Liver (tissue), 9 donors: ENCODE data around the gene LRRFIP2. TPM values are rescaled to one million over a fixed set of nuclear protein-coding genes. Genes with fewer than 3 reads are reported as not detected.

Experiments
- DNase-seq: peaks from one replicate; pipeline ENCODE4 v3.0.0-alpha.2; 2017; ENCODE audit warnings: low spot score
- H3K27ac ChIP-seq, 2 donors: one replicate each; pipeline ENCODE4 v1.7.0; 2013; ENCODE audit warnings: inconsistent platforms in 2 of 2, low read length in 2 of 2, control low read depth in 1 of 2, low read depth in 1 of 2, mild to moderate bottlenecking in 1 of 2
- H3K27me3 ChIP-seq, 4 donors: one replicate each; pipeline versions ENCODE4 v1.6.1 to v1.7.0; 2013; ENCODE audit warnings: low read length in 3 of 4, inconsistent platforms in 1 of 4, mild to moderate bottlenecking in 1 of 4, moderate library complexity in 1 of 4; ENCODE audit not compliant: control insufficient read depth in 4 of 4, insufficient read depth in 4 of 4
- H3K36me3 ChIP-seq, 4 donors: one replicate each; pipeline versions ENCODE4 v1.6.1 to v1.7.0; 2013; ENCODE audit warnings: low read length in 3 of 4, mild to moderate bottlenecking in 3 of 4, low read depth in 1 of 4, moderate library complexity in 1 of 4; ENCODE audit not compliant: control insufficient read depth in 4 of 4, insufficient read depth in 3 of 4
- H3K4me1 ChIP-seq, 4 donors: one replicate each; pipeline versions ENCODE4 v1.6.1 to v1.7.0; 2013; ENCODE audit warnings: low read length in 3 of 4, mild to moderate bottlenecking in 3 of 4, moderate library complexity in 1 of 4; ENCODE audit not compliant: control insufficient read depth in 4 of 4, insufficient read depth in 4 of 4
- H3K4me3 ChIP-seq, 3 donors: one replicate each; pipeline versions ENCODE4 v1.6.1 to v1.7.0; 2013; ENCODE audit warnings: low read length in 3 of 3, control low read depth in 1 of 3, low read depth in 1 of 3, mild to moderate bottlenecking in 1 of 3
- H3K9ac ChIP-seq, 2 donors: one replicate each; pipeline ENCODE4 v1.7.0; 2013; ENCODE audit warnings: low read length in 2 of 2, mild to moderate bottlenecking in 2 of 2, moderate library complexity in 2 of 2, control low read depth in 1 of 2, low read depth in 1 of 2
- H3K9me3 ChIP-seq, 4 donors: one replicate each; pipeline versions ENCODE4 v1.6.1 to v1.7.0; 2013; ENCODE audit warnings: low read length in 3 of 4; ENCODE audit not compliant: control insufficient read depth in 4 of 4
- FOXA1 ChIP-seq: IDR thresholded peaks from 2 replicates; pipeline ENCODE4 v1.6.1; 2016; ENCODE audit warnings: antibody characterized with exemption
- FOXA2 ChIP-seq: IDR thresholded peaks from 2 replicates; pipeline ENCODE4 v1.6.1; 2016; ENCODE audit warnings: antibody characterized with exemption
- GABPA ChIP-seq, 2 donors: IDR thresholded peaks in 1 of 2; conservative IDR thresholded peaks in 1 of 2; 2 replicates each; pipeline ENCODE4 v1.6.1; 2016; ENCODE audit warnings: antibody characterized with exemption in 2 of 2, mild to moderate bottlenecking in 1 of 2, moderate library complexity in 1 of 2
- HNF4A ChIP-seq, 2 donors: conservative IDR thresholded peaks; 2 replicates each; pipeline ENCODE4 v1.6.1; 2016; ENCODE audit warnings: antibody characterized with exemption in 2 of 2, mild to moderate bottlenecking in 2 of 2
- JUND ChIP-seq, 2 donors: IDR thresholded peaks; 2 replicates each; pipeline ENCODE4 v1.6.1; 2016; ENCODE audit warnings: antibody characterized with exemption in 2 of 2
- NR2F2 ChIP-seq: IDR thresholded peaks from 2 replicates; pipeline ENCODE4 v1.6.1; 2016; ENCODE audit warnings: antibody characterized with exemption
- RXRA ChIP-seq, 2 donors: IDR thresholded peaks; 2 replicates each; pipeline ENCODE4 v1.6.1; 2017 to 2018; ENCODE audit warnings: antibody characterized with exemption in 2 of 2, mild to moderate bottlenecking in 1 of 2
- TAF1 ChIP-seq: conservative IDR thresholded peaks from 2 replicates; pipeline ENCODE4 v1.6.1; 2016; ENCODE audit warnings: antibody characterized with exemption, mild to moderate bottlenecking
- YY1 ChIP-seq: IDR thresholded peaks from 2 replicates; pipeline ENCODE4 v1.6.1; 2016; ENCODE audit warnings: antibody characterized with exemption, mild to moderate bottlenecking
- WGBS: extraction: QIAGEN DNeasy Blood & Tissue Kit; methylation state at CpG from one replicate; pipeline ENCODE4 v1.1.7; 2013; 5-methylcytosine and 5-hydroxymethylcytosine counted together
- polyA plus RNA-seq, 2 donors: library from polyadenylated mRNA; stranded (reverse) in 1 of 2; unstranded in 1 of 2; fragments of 200-250 nt in 1 of 2; fragments of >200 nt in 1 of 2; fragmentation: Nextera tagmentation in 1 of 2; extraction: Ambion mirVana in 1 of 2; gene quantifications; one replicate each; pipeline versions ENCODE4 v1.2.1 to v1.2.3, GENCODE V29; 2013 to 2015
- total RNA-seq, 2 donors: library from RNA; depleted of rRNA; stranded (reverse); fragments of >200 nt; gene quantifications; one replicate each; pipeline ENCODE4 v1.2.3, GENCODE V29; 2014
- TF ChIP-seq, protein P1 (sequence below): fragments of 150-350 bp; IDR thresholded peaks from 2 replicates; pipeline ENCODE4 v1.5.1; 2017; ENCODE audit warnings: improper control_type of control experiment, low read depth, low read length; ENCODE audit not compliant: missing input control
- TF ChIP-seq, protein P2 (sequence below): IDR thresholded peaks from 2 replicates; pipeline ENCODE4 v1.6.1; 2016; ENCODE audit warnings: antibody characterized with exemption
- TF ChIP-seq, protein P3 (sequence below): IDR thresholded peaks from 2 replicates; pipeline ENCODE4 v1.6.1; 2016; ENCODE audit warnings: antibody characterized with exemption, mild to moderate bottlenecking
- TF ChIP-seq, protein P4 (sequence below): IDR thresholded peaks from 2 replicates; pipeline ENCODE4 v1.6.1; 2016; ENCODE audit warnings: antibody characterized with exemption
- TF ChIP-seq, protein P5 (sequence below): IDR thresholded peaks from 2 replicates; pipeline ENCODE4 v1.6.1; 2016; ENCODE audit warnings: antibody characterized with exemption
- donor health status: healthy.
- donor health status: healthy.
- donor health status: healthy.
- donor health status: healthy.
- donor health status: healthy.

Gene LRRFIP2
- total and polyA plus RNA-seq, 4 donors: 22.6 to 56.9 (median 39.8) TPM

DNA sequence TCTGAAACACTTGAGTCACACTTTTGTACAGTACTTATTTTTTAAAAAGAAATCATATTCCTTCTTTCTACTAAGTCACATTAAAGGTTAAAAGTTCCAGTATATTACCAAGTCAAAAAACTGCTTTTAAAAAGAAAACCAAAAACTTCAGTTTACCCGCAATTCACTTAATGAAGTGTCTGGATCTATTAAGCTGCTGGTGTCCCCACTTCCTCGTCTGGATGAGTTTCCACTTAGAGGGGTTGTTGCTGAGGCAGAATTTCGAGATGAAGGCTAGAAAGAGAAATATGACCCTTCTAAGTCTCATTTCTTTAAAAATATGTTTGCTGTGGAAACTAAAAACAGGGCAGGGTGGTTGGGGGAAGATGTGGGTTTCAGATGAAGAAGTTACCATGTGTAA lies 79.7 kb downstream of the LRRFIP2 start:
- no peak for DNase-seq
- no peak for TF ChIP-seq HNF4A (conservative IDR thresholded peaks at IDR 0.05)
- no peak for TF ChIP-seq JUND (IDR thresholded peaks at IDR 0.05)
- TF ChIP-seq, protein P1, sequence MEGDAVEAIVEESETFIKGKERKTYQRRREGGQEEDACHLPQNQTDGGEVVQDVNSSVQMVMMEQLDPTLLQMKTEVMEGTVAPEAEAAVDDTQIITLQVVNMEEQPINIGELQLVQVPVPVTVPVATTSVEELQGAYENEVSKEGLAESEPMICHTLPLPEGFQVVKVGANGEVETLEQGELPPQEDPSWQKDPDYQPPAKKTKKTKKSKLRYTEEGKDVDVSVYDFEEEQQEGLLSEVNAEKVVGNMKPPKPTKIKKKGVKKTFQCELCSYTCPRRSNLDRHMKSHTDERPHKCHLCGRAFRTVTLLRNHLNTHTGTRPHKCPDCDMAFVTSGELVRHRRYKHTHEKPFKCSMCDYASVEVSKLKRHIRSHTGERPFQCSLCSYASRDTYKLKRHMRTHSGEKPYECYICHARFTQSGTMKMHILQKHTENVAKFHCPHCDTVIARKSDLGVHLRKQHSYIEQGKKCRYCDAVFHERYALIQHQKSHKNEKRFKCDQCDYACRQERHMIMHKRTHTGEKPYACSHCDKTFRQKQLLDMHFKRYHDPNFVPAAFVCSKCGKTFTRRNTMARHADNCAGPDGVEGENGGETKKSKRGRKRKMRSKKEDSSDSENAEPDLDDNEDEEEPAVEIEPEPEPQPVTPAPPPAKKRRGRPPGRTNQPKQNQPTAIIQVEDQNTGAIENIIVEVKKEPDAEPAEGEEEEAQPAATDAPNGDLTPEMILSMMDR: no peak
- no peak for TF ChIP-seq FOXA2
- no peak for TF ChIP-seq NR2F2
- TF ChIP-seq, protein P2, sequence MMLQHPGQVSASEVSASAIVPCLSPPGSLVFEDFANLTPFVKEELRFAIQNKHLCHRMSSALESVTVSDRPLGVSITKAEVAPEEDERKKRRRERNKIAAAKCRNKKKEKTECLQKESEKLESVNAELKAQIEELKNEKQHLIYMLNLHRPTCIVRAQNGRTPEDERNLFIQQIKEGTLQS: no peak
- TF ChIP-seq RXRA (IDR thresholded peaks at IDR 0.05): no peak
- TF ChIP-seq, protein P3, sequence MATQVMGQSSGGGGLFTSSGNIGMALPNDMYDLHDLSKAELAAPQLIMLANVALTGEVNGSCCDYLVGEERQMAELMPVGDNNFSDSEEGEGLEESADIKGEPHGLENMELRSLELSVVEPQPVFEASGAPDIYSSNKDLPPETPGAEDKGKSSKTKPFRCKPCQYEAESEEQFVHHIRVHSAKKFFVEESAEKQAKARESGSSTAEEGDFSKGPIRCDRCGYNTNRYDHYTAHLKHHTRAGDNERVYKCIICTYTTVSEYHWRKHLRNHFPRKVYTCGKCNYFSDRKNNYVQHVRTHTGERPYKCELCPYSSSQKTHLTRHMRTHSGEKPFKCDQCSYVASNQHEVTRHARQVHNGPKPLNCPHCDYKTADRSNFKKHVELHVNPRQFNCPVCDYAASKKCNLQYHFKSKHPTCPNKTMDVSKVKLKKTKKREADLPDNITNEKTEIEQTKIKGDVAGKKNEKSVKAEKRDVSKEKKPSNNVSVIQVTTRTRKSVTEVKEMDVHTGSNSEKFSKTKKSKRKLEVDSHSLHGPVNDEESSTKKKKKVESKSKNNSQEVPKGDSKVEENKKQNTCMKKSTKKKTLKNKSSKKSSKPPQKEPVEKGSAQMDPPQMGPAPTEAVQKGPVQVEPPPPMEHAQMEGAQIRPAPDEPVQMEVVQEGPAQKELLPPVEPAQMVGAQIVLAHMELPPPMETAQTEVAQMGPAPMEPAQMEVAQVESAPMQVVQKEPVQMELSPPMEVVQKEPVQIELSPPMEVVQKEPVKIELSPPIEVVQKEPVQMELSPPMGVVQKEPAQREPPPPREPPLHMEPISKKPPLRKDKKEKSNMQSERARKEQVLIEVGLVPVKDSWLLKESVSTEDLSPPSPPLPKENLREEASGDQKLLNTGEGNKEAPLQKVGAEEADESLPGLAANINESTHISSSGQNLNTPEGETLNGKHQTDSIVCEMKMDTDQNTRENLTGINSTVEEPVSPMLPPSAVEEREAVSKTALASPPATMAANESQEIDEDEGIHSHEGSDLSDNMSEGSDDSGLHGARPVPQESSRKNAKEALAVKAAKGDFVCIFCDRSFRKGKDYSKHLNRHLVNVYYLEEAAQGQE: no peak
- TF ChIP-seq TAF1: no peak
- TF ChIP-seq GABPA (IDR thresholded peaks at IDR 0.05 in 1 of 2, conservative IDR thresholded peaks at IDR 0.05 in 1 of 2): no peak
- TF ChIP-seq, protein P4, sequence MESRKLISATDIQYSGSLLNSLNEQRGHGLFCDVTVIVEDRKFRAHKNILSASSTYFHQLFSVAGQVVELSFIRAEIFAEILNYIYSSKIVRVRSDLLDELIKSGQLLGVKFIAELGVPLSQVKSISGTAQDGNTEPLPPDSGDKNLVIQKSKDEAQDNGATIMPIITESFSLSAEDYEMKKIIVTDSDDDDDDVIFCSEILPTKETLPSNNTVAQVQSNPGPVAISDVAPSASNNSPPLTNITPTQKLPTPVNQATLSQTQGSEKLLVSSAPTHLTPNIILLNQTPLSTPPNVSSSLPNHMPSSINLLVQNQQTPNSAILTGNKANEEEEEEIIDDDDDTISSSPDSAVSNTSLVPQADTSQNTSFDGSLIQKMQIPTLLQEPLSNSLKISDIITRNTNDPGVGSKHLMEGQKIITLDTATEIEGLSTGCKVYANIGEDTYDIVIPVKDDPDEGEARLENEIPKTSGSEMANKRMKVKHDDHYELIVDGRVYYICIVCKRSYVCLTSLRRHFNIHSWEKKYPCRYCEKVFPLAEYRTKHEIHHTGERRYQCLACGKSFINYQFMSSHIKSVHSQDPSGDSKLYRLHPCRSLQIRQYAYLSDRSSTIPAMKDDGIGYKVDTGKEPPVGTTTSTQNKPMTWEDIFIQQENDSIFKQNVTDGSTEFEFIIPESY: no peak
- TF ChIP-seq, protein P5, sequence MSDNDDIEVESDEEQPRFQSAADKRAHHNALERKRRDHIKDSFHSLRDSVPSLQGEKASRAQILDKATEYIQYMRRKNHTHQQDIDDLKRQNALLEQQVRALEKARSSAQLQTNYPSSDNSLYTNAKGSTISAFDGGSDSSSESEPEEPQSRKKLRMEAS: no peak
- Histone ChIP-seq H3K4me3 (no peak overlapping the region), H3K9ac (no peak overlapping the region), H3K27ac (peak overlapping the region in 1 of 2 donors; percentile 27), H3K9me3 (no peaks in the 10 kb centered on the region), H3K4me1 (peaks cover 4 to 11% (median 4%) of the 10 kb centered on the region in 4 donors), H3K27me3 (no peaks in the 10 kb centered on the region), H3K36me3 (peaks cover 0 to 13% (median 10%) of the 10 kb centered on the region in 4 donors)
- WGBS: 71% methylated on average over 3 of the region's 3 CpGs

DNA sequence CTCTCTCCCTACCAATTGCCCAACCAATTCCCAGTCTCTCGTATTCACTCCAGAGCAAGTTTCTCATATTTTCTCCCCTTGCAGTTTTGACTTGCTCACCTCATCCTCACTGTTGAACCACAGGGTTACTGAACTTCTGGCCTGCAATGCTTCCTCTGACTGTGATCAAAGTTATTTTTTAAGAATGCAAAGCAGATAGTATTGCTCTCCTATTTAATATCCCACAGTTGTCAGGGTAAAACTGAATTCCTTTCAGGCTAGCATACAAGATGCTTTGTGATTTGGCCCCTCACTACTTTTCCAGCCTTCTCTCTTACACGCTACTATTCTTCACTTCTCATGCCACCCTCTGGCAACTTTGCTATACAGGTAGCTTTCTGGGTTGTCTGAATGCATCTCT lies 80.9 kb downstream of the LRRFIP2 start:
- DNase-seq: no peak
- H3K27ac ChIP-seq: no peak overlapping the region

More for the DNA sequence above, 80.9 kb downstream of the LRRFIP2 start:
- H3K4me1 ChIP-seq: peaks cover 3 to 11% (median 4%) of the 10 kb centered on the region in 4 donors
- WGBS: 90% methylated on average over 2 of the region's 2 CpGs
- H3K9me3 ChIP-seq: no peaks in the 10 kb centered on the region
- TF ChIP-seq YY1 (no peak), JUND (IDR thresholded peaks at IDR 0.05) (no peak), RXRA (IDR thresholded peaks at IDR 0.05) (peak in 1 of 2 donors; percentile 8), FOXA1 (no peak)
- TF ChIP-seq, protein P3: no peak
- H3K27me3 ChIP-seq: no peaks in the 10 kb centered on the region
- peaks cover 0 to 13% (median 10%) of the 10 kb centered on the region in 4 donors for H3K36me3 ChIP-seq
- H3K9ac ChIP-seq: no peak overlapping the region
- no peak overlapping the region for H3K4me3 ChIP-seq
